Astrocyte (in vitro differentiated cells and primary cell): ENCODE results near the gene SLIT3.

Source experiments
- EZH2 ChIP-seq: IDR thresholded peaks from 2 replicates; pipeline ENCODE4 v1.6.1; 2012; ENCODE audit warnings: mild to moderate bottlenecking, low read length, inconsistent platforms; ENCODE audit not compliant: insufficient read depth
- TF ChIP-seq, protein P1 (sequence below): IDR thresholded peaks from 2 replicates; pipeline ENCODE4 v1.5.1; 2011; ENCODE audit warnings: low read depth, mild to moderate bottlenecking, inconsistent platforms, low read length, moderate library complexity; ENCODE audit not compliant: insufficient read depth

DNA sequence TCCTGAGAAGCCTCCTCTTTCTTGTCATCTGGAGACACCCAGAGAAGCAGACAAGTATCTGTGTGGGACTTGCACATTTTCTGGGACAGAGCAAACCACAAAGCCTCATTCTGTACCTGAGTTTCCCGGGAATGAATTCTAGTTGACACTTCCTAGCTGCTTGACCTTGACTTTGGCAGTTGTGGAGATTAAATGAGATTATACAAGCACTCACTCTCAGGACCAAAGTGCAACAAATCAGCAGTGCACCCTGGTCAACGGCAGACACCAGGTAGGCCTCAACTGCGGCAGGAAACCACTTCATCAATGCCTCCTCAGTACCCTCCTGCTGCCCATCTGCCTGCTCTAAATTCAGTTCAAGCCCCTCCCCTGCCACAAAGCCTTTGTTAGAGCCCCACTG is 607.1 kb downstream of the SLIT3 start:
- TF ChIP-seq, protein P1, sequence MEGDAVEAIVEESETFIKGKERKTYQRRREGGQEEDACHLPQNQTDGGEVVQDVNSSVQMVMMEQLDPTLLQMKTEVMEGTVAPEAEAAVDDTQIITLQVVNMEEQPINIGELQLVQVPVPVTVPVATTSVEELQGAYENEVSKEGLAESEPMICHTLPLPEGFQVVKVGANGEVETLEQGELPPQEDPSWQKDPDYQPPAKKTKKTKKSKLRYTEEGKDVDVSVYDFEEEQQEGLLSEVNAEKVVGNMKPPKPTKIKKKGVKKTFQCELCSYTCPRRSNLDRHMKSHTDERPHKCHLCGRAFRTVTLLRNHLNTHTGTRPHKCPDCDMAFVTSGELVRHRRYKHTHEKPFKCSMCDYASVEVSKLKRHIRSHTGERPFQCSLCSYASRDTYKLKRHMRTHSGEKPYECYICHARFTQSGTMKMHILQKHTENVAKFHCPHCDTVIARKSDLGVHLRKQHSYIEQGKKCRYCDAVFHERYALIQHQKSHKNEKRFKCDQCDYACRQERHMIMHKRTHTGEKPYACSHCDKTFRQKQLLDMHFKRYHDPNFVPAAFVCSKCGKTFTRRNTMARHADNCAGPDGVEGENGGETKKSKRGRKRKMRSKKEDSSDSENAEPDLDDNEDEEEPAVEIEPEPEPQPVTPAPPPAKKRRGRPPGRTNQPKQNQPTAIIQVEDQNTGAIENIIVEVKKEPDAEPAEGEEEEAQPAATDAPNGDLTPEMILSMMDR = no peak
- no peak for TF ChIP-seq EZH2
